ENCODE data around the gene GET3.

GRCh38 chr19:12792051-12792852, 55.0 kb downstream of the GET3 start:
- TF ChIP-seq CTCF (IDR thresholded peaks at IDR 0.05; ENCODE audit: low read depth, low read length) (no peak), EZH2phosphoT487 (IDR thresholded peaks at IDR 0.05; ENCODE audit: low read depth) (no peak)
